Ishikawa (cell line): ENCODE data around the gene PLA1A.

Experiments
- CEBPB ChIP-seq: IDR thresholded peaks from 2 replicates; pipeline ENCODE4 v1.6.1; 2012
- EGR1 ChIP-seq: IDR thresholded peaks from 2 replicates; pipeline ENCODE4 v1.6.1; 2012
- EP300 ChIP-seq: IDR thresholded peaks from 2 replicates; pipeline ENCODE4 v1.6.1; 2012; ENCODE audit warnings: borderline replicate concordance
- FOXM1 ChIP-seq: IDR thresholded peaks from 2 replicates; pipeline ENCODE4 v1.6.1; 2012; ENCODE audit warnings: low read depth, borderline replicate concordance
- MAX ChIP-seq: IDR thresholded peaks from 2 replicates; pipeline ENCODE4 v1.6.1; 2012
- NFIC ChIP-seq: IDR thresholded peaks from 2 replicates; pipeline ENCODE4 v1.6.1; 2012
- RAD21 ChIP-seq: IDR thresholded peaks from 2 replicates; pipeline ENCODE4 v1.6.1; 2012; ENCODE audit warnings: low read depth
- REST ChIP-seq: IDR thresholded peaks from 2 replicates; pipeline ENCODE4 v1.6.1; 2012; ENCODE audit warnings: low read depth, mild to moderate bottlenecking
- TCF12 ChIP-seq: IDR thresholded peaks from 2 replicates; pipeline ENCODE4 v1.6.1; 2012; ENCODE audit warnings: low read depth
- USF1 ChIP-seq: IDR thresholded peaks from 2 replicates; pipeline ENCODE4 v1.6.1; 2012
- YY1 ChIP-seq: IDR thresholded peaks from 2 replicates; pipeline ENCODE4 v1.6.1; 2012; ENCODE audit warnings: low read depth

GRCh38 chr3:119643528-119643927, 45.8 kb downstream of the PLA1A start:
- TF ChIP-seq REST = no peak
- no peak for TF ChIP-seq EP300
- no peak for TF ChIP-seq RAD21
- no peak for TF ChIP-seq FOXM1
- TF ChIP-seq EGR1 = no peak
- no peak for TF ChIP-seq TCF12
- TF ChIP-seq CEBPB = no peak
- TF ChIP-seq MAX = no peak
- TF ChIP-seq YY1 = no peak
- no peak for TF ChIP-seq NFIC
- no peak for TF ChIP-seq USF1
